ENCODE measurements around the gene CLPTM1L.
"Not testable (repeated sequence)": the region's sequence is repeated elsewhere in the genome, so short reads cannot be mapped to it uniquely, and the experiment has no call there.

CLPTM1L gene

GRCh38 chr5:1275397-1276391 lies 69.2 kb downstream of the CLPTM1L start:
- not testable (repeated sequence) for DNase-seq (ENCODE audit: low read depth)

GRCh38 chr5:1274471-1274870 lies 70.4 kb downstream of the CLPTM1L start:
- no peak for DNase-seq (ENCODE audit: low read depth)

- DNase-seq (ENCODE audit: low read depth), result no peak
Observed at GRCh38 chr5:1273745-1274144, 71.2 kb downstream of the CLPTM1L start.

GRCh38 chr5:1272201-1272600 lies 72.7 kb downstream of the CLPTM1L start:
- DNase-seq (ENCODE audit: low read depth), result no peak

GRCh38 chr5:1270933-1271914 lies 73.7 kb downstream of the CLPTM1L start:
- DNase-seq (ENCODE audit: low read depth), result no peak

- no peak for DNase-seq (ENCODE audit: low read depth)
Observed at GRCh38 chr5:1270426-1270825, 74.5 kb downstream of the CLPTM1L start.

DNA sequence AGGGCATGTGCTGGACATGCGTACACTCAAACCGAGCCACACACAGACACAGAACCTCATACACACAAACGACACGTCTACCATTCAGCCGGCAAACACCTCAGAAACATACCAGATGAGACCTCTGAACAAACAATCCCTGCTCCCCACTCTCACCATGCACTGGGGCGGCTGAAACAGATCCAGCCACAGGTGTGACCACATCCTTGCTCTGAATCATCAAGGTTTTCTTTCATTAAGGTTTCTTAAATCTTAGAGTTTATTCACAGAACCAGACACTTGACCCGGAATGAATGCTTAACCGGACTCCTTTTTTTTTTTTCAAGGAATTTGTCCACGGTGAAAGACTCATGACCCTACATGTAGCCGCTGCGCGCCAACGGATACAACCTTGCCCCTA lies 76.2 kb downstream of the CLPTM1L start:
- no peak for DNase-seq (ENCODE audit: low read depth)

GRCh38 chr5:1268056-1268455 lies 76.8 kb downstream of the CLPTM1L start:
- no peak for DNase-seq (ENCODE audit: low read depth)

Measured in GM04503 (cell line).